ENCODE data around the gene TMEM52.

Gene TMEM52

DNA sequence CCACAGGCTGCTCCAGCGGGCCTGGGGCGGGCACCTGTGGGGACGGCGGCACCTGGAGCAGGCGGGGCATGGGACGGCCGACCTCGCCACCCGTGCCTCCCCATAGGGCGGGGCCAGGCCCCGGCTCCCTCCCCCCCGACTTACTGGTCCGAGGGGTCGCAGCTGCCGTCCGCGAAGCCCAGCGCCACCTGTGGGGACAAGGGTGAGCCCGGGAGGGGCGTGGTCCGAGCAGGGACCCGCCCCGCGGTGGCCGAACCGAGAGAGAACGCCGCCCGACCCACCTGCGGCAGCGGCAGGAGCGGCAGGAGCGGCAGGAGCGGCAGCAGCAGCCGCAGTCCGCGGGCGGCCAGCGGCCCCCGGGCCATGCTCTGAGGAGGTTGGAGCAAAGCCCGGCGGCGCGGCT, at the start of gene TMEM52:
Gene TMEM52, minus strand, starts transcription at position 379 of the 403 bp plus-strand sequence. Its CDS starts 14 bp downstream, at position 365.
- no peak for DNase-seq (ENCODE audit: low spot score)

DNA sequence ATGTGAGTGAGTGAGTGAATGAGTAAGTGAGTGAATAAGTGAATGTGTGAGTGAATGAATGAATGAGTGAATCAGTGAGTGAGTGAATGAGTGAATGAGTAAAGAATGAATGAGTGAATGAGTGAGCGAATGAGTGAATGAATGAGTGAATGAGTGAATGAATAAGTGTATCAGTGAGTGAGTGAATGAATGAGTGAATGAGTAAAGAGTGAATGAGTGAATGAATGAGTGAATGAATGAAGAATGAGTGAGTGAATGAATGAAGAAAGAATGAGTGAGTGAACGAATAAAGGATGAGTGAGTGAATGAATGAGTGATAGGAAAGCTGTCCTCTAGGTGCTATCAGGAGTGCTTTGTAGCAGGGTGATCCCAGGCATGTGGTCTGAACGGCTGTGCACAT, 48.8 kb upstream of the TMEM52 start:
- no peak for DNase-seq (ENCODE audit: low spot score)

DNA sequence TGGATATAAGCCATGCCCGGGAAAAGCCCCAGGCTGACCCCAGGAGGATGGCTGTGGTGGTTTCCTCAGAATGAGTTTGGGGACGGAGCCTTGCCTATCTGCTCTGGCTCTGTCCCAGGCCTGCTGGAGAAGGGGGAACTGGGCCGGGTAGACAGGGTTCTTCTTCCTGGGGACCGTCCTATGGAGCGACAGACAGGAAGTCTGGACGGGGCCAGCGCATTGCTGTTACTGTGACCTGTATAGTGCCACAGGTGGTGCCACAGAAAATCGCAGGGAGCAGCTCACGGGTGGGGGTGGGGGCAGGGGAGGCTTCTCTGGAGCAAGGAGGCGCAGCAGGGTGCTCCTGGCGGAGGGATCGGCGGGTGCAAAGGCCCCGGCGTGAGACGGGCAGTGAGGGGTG, 48.1 kb upstream of the TMEM52 start:
- DNase-seq (ENCODE audit: low spot score): no peak

DNA sequence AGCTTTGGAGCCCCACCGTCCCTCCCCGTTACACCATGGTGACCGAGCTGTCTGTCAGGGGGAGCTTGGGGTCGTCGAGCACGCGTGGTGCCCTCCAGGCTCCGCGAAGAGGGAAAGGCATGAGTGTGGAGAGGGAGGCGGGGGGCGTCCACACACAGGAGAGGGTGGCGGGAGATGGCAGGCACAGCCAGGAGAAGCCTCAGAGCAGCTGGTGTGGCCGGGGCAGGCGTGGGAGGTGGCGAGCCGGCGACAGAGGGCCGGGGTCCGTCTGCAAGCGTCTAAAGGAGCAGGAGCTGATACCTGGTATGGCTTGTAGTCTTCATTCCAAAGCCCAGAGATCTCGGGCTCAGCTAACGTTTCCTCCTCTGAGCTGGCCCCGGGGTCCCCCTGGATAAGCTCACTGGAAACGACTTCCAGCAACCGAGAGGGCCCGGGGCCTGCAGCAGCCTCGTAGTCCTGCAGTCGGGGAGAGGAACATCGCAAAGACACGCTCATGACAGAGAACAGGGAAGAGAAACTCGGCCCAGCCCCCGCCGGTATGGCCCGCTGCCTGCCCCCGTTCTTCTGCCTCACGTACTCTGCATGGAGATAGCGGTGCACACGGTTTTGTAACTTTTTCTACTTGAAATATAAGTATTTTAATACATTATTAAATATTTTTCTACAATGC, 47.1 kb upstream of the TMEM52 start:
- DNase-seq (ENCODE audit: low spot score): no peak

DNA sequence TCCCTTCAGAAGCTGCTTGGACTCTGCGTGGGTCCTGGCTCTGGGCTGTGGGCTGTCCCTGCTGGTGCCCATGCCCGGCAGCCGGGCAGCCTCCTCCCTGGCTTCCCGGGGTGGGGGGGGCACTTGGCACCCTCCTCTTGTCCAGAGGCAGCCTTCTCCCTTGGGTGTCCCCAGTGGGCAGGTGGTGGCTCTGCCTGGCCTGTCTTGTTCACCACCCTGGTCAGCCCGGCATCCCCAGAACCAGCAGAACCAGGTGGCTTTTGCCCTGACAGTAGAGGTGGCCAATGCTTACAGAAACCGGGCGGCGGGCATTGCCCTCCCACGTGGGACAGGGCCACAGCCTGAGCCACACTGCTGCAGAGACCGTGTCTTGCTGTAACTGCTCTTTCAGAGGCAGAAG, 46.5 kb upstream of the TMEM52 start:
- DNase-seq (ENCODE audit: low spot score): no peak

DNA sequence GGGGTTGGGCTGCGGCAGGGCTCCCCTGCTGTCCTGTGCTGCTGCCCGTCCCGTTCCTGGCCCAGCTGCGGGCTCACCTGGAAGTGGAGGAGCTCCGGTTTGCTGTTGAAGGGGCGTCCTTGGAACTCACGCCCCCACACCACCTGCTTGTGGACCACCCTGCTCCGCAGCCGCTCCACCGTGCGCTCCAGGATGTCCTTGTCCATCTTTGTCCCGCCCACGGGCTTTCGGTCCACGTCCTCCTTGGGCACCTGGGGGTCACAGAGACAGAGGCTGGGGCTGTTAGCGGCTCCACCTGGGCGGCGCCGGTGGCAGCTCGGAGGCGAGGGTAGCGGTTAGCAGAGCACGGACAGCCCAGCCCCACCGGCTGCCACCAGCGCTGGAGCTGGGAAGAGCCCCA, 45.7 kb upstream of the TMEM52 start:
- no peak for DNase-seq (ENCODE audit: low spot score)

DNA sequence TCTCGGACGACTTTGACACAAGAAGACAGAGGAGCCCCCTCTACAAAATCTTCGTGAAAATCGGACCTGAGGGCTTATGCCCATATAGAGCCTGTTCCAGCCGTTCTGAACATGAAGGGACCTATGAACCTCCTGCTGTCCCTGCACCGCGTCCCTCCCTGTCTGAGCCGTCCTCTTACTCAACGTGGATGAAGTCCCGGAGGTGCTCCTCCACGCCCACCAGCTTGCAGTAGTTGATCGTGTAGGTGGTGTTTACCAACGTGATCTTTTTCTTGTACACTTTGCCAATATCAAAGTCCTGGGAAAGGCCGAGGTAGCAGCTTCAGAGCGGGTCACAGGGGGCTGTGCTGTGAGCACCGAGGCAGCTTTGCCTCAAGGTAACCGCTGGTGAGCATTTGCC, 44.5 kb upstream of the TMEM52 start:
- no peak for DNase-seq (ENCODE audit: low spot score)

DNA sequence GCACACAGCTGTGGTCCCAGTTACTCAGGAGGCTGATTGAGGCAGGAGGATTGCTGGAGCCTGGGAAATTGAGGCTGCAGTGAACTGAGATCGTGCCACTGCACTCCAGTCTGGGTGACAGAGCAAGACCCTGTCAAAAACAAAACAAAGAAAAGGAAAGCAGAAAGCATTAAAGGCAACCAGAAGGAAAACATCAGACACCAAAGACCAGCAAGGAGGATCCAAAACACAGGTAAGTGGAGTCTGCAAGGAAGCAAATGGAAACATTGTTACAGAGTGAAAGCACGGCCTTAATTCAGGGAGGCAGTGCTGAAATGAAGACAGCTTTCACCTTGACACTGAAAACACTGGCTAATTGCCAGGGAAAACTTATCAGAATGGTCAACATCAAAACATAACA, 43.7 kb upstream of the TMEM52 start:
- DNase-seq (ENCODE audit: low spot score): no peak

DNA sequence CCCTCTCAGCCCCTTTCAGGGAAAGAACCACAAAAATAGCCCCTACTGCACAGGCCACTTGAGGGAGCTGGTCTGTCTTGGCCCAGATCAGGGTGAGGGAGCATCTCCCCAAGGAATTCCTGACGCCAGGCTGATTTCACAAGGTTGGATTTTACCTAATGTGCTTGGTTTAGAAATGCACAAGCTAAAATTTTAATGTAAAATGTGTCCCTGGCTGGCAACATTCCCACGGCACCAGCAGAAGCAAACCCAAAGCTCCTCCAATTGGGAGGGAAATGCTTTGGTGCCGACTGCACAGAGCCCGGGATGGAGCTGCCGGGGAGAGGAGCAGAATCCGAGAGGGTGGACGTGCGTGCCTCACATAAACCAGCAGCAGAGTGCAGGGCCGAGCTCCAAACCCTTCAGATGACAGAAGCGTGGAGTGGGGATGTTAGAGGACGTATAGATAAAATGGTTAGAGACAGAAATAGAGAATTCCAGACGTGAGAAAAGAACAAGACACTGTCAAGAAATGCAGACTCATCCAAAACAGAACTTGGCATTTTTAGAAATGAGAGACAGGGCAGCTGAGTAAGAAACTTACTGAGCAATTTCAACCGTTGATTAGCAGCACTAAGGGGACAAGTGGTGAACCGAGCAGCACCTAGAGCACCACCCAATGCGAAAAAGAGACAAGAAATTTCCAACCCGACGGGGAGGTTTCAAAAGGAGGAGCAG, 41.6 kb upstream of the TMEM52 start:
- no peak for DNase-seq (ENCODE audit: low spot score)

DNA sequence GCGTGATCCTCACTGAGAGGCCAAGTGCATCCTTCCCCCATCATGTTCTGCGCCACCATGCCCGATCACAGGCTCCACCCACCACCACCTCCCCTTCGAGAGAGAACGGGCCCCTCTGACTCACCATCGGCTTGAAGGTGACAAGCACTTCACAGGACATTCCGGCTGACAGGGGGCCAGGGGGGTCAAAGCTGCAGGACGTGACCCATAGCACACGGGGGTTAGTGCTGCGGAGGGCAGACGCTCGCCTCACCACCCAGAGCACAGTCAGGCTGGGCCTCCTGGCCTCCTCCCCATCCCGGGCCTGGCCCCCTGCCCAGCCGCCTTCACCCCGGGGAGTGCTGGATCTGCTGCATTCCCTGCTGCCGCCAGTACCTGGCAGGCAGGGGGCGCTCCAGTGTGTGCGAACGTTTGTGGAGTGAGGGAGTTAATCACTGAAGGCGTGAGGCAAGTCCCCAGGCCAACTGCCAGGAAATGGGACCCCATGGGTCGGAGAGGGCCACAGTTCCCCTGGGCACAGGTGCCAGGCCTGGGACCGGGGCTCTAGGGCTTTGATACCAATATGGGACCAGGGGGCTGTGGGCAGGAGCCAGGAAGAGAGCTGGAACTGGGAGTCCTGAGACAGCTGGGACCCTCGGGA, 40.9 kb upstream of the TMEM52 start:
- DNase-seq (ENCODE audit: low spot score): peak; percentile 20

DNA sequence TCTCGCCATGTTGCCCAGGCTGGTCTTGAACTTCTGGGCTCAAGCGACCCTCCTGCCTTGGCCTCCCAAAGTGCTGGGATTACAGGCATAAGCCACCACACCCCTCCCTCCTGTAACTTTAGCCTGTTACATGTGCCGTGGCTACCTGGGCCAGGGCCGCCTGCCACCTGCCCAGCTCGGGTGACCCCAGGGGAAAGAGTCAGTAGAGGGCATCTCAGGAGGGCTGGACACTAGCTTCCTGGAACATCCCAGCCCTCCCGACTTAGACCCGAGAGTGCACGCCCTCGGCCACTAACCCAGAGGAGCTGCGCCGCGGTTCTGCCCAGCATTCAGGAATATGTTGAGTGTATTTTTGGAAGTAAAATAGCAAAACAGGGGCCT, 40.4 kb upstream of the TMEM52 start:
- DNase-seq (ENCODE audit: low spot score): no peak

DNA sequence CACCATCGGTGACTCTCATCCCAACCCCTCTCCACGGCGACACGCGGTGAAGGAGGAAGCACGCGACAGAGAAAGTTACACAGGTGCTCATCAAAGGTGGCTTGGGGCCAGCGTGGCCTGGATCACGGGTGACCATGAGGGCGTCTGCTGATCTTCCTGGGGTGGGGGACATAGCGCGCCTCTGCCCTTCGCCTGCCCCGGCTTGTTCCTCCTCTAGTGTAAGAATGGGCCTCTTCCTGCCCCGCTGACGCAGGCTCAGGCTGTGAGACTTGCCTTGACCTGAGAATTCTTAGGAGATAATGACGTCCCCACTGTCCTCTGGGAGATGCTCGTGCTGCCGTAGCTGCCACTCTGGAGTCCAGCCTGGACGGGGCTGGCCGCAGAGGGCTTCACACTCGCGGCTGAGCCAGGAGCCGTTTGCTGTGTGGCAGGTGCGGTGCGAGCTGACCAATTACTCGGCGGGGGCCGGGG, 39.0 kb upstream of the TMEM52 start:
- DNase-seq (ENCODE audit: low spot score): no peak

DNA sequence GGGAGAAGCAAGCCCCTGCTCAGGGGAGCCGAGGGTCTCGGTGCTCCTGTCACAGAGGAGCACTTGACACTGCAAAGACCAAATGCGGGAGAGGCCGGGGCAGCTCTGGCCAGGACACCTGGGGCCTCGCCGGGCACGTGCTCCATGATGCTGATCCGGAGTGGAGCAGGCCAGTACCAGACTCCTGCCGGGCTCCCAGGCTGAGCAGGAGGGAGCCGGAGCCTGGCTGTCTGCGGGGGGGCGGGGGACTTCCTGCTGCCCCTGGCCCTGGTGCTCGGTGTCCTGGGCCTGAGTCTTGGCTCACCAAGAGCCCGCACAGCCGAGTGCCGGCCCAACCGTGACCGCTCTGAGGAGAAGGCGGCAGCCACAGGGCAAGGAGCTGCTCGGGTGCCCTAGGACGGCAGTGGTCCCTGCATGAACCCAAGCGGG, 38.5 kb upstream of the TMEM52 start:
- DNase-seq (ENCODE audit: low spot score): no peak

DNA sequence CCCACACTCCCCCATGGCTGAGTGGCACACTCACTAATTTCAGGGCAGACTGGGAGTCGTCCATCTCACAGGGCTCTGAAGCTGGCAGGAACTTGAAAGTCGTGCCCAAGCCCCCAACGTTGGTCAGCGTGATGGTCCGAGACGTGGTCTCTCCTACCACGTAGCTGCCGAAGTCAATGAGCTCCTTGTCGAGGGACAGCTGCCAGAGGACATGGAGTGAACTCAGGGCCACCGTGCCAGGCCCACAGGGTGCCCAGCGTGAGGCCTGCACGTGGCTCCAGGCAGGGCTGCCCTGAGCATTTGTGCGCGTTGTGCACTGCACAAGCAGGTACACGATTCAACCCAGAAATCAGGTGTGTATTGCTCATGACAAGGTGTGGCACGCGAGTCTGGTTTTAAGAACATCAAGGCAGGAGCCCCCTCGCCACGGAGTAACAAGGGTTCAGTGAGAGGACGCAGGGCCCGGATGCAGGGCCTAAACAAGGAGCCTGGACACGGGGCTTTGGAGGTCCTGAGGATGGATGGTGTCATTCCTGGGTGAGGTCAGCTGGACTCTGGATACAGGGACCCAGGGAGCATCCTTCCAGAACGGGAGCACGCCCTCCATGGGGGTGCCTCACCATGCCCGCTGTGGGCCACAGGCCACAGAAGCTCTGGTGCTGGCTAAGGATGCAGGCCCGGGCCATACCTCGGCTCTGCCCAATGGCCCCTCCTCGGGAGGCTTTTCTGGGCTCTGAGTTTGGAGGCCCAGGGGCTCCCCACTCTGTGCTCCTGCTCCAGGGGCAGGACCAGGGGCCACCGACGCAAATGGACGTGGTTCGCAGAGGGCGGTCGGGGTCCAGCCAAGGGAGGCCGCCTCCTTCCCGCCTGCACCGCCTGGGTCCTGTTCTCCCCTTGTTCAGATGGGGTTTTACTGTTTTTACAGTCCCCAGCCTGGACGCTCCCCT, 37.8 kb upstream of the TMEM52 start:
- DNase-seq (ENCODE audit: low spot score): no peak

DNA sequence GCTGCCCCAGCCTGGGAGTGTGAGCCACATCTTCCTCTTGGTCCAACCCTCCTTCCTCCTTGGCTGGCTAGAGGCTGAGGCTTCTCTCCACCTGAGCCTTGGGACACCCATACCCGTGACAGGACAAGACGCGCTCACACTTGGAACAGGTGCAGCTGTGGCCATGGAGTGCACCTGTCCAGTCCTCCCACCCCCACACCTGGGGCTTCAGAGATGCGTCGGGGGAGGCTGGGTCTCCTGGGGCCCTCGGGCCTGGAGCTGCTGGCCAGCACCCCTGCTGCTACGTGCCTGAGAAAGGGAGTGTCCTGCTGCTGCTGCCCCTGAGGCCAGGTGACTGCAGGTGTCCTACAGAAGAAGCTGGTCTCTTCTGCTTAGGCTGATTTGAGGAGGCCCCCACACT, 37.0 kb upstream of the TMEM52 start:
- DNase-seq (ENCODE audit: low spot score): no peak

DNA sequence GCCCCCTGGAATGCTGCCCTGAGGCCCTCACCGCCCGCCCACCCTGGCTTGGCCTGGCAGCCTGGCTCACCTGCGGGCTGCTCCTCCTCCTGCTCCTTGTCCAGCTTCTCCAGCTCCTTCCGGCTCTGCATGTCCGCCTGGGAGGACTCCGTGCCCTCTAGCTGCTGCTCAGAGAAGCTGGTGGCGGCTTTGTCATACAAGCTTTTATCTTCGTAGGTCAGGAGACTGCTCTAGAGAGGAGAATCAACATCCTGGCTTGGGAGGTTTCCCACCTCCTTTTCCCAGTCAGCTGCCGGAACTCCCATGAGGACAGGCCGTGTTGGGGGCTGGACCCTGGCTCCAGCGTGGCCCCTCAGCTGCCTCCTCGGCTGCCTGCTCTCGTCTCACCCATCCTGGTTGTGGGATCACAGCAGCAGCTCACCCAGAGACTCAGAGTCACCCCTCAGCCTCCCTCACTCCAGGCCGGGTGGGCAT, 36.6 kb upstream of the TMEM52 start:
- DNase-seq (ENCODE audit: low spot score): no peak

DNA sequence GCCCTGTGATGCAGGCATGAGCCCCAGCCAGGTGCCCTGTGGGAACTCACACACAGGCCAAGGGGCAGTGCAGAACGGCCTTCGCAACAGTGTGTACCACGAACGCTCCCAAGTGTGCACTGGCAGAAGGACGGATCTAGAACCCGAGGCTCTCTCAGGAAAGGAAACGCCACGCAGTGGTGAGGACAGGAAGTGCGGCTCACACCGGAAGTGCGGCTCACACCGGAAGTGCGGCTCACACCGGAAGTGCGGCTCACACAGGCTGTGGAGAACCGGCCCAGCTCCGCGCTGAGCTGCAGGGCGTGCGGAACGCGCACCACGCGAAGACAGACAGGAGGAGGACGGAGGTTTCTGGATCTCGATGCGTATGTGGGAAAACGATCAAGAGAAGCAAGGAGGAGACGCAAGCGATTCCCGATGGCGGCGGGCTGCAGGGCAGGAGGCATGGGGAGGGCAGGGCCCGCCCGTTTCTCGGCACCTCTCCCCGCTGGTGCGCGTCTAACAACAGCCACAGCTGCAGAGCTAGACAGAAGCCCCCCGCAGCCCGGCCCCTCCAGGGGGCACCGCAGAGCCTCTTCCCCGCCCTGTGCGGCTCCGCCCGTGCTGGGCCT, 35.9 kb upstream of the TMEM52 start:
- no peak for DNase-seq (ENCODE audit: low spot score)

DNA sequence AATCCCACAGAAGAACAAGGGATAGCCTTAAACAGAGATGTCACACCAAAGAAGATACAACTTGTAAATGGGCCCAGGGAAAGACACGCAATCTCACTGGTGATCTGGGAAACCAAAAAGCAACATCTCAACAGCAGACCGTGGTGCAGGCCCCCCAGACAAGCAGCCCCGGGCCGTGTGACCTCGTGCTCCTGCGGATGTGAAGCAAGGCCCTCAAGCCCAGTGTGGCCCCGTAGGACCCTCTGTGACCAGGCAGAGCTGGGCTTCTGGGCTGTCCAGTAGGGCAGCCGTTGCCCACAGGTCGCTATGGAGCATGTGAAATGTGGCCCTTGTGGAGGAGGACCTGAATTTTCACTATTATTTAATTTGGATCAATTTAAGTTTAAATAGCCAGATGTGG, 34.9 kb upstream of the TMEM52 start:
- DNase-seq (ENCODE audit: low spot score): no peak

DNA sequence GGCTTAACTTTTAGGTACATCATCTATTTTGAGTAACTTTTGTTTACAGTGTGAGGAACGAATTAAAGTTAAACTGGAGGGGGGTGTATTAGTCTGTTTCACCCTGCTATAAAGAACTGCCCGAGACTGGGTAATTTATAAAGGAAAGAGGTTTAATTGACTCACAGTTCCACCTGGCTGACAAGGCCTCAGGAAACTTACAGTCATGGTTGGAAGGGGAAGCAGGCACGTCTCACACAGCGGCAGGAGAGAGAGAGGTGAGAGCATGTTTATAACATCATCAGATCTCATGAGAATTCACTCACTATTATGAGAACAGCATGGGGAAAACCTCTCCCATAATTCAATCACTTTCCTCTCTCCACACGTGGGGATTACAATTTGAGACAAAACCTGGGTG, 31.9 kb upstream of the TMEM52 start:
- no peak for DNase-seq (ENCODE audit: low spot score)

DNA sequence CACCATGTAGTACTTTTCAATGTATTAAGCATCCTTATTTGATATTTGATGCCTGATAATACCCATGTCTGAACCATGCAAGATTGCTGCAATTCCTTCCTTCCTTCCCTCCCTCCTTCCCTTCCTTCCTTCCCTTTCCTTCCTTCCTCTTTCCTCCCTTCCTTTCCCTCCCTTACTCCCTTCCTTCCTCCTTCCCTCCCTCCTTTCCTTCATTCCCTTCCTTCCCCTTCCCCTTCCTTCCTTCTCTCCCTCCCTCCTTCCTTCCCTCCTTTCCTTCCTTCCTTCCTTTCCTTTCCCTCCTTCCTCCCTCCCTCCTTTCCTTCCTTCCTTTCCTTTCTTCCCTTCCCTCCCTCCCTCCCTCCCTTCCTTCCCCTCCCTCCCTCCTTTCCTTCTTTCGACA, 29.7 kb upstream of the TMEM52 start:
- DNase-seq (ENCODE audit: low spot score): no peak

DNA sequence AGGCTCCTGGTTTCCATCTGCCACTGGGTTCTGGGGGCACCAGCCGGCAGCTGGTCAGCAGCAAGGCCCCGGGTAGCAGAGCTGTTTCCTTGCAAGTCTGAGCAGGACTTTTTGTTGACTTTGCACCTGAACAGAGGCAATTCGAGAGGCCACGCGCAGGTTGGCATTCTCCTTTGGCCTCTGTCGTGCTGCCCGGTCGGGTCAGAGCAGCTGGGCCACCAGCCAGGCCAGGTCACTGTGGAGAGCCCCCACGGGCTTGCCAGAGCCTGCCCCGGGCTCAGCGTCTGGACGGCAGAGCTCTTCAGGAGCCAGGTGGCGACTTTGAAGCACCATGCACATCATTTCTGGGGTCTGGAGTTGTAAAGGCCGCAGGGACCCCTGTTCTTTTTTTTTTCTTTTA, 28.4 kb upstream of the TMEM52 start:
- no peak for DNase-seq (ENCODE audit: low spot score)

DNA sequence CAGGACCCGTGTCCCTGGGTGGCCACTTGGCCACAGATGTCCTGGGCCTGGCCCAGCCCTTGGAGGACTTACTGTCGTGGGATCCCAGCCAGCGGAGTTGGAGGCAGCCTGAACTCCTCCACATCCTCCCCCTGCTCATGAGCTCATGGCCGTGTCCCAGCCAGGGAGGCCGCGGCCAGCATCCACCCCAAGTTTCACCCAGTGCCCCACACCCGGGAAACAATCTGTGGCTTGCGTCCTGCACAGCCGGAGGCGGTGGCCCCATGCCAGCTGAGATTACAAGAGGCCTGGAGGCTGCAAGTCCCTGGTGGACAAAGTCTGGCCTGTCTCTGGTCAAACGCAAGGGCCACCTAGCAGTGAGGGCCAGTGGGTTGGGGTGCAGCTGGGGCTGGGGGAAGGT, 27.5 kb upstream of the TMEM52 start:
- peak; percentile 27 for DNase-seq (ENCODE audit: low spot score)
